ENCODE results near the gene WNK3. TPM values are rescaled to one million over a fixed set of nuclear protein-coding genes. Genes with fewer than 3 reads are reported as not detected.

Gene WNK3
- total and polyA plus RNA-seq, 2 donors (not counting 1 experiment from before 2014, with no cell fraction given) = 0.12 to 1.2 TPM

- Histone ChIP-seq H4K20me1 (ENCODE audit: control insufficient read depth, insufficient read depth, low read length, poor library complexity, severe bottlenecking) (no peaks in the 10 kb centered on the region), H3K36me3 (replicated peaks in 1 of 2; ENCODE audit: control extremely low read depth in 1 of 2, control insufficient read depth in 1 of 2, extremely low read depth in 1 of 2, insufficient read depth in 2 of 2, low read length in 1 of 2) (no peaks in the 10 kb centered on the region)
- CTCF ChIA-PET = no interaction called here
Measured at GRCh38 chrX:54306379-54306778, 51.5 kb downstream of the WNK3 start.

GRCh38 chrX:54301516-54301915 is 56.3 kb downstream of the WNK3 start:
- no peak for ATAC-seq (ENCODE audit: low read depth)
- TF ChIP-seq CTCF (IDR thresholded peaks at IDR 0.05) = no peak
- no peak for TF ChIP-seq EZH2 (IDR thresholded peaks at IDR 0.05; ENCODE audit: borderline replicate concordance, insufficient read depth, low read depth, low read length, poor library complexity, severe bottlenecking)
- H3K27ac ChIP-seq (ENCODE audit: low read length in 2 of 2) = no peak overlapping the region
- H4K20me1 ChIP-seq (ENCODE audit: control insufficient read depth, insufficient read depth, low read length, poor library complexity, severe bottlenecking) = no peaks in the 10 kb centered on the region
- Mint-ChIP-seq H3K27me3 (no peaks in the 10 kb centered on the region), H3K9me3 (ENCODE audit: insufficient read depth) (no peaks in the 10 kb centered on the region), H3K27ac (no peak overlapping the region), H3K4me1 (no peaks in the 10 kb centered on the region), H3K4me3 (no peak overlapping the region)
- no peak for DNase-seq
- WGBS (ENCODE audit: insufficient coverage) = no CpG with 5 or more reads among the region's 4 CpGs
- ChIA-PET CTCF (no interaction called here), POLR2A (no interaction called here)
- no peaks in the 10 kb centered on the region for H3K4me1 ChIP-seq (ENCODE audit: control insufficient read depth in 2 of 2, insufficient read depth in 2 of 2, low read length in 2 of 2)
- no peaks in the 10 kb centered on the region for H3K36me3 ChIP-seq (replicated peaks in 1 of 2; ENCODE audit: control extremely low read depth in 1 of 2, control insufficient read depth in 1 of 2, extremely low read depth in 1 of 2, insufficient read depth in 2 of 2, low read length in 1 of 2)
- H3K27me3 ChIP-seq (replicated peaks in 1 of 4; ENCODE audit: control extremely low read depth in 1 of 4, control insufficient read depth in 3 of 4, insufficient read depth in 4 of 4, low read length in 3 of 4) = no peaks in the 10 kb centered on the region
- no peaks in the 10 kb centered on the region for H3K79me2 ChIP-seq (ENCODE audit: control insufficient read depth, insufficient read depth, low read length)
- no peak overlapping the region for H2AFZ ChIP-seq (ENCODE audit: insufficient read depth, low read depth, low read length, poor library complexity, severe bottlenecking)
- H3K9me3 ChIP-seq (ENCODE audit: control extremely low read depth in 1 of 3, control insufficient read depth in 2 of 3, insufficient read depth in 1 of 3, low read length in 2 of 3) = no peaks in the 10 kb centered on the region
- no peak overlapping the region for H3K4me2 ChIP-seq (replicated peaks; ENCODE audit: low read depth, low read length, poor library complexity, severe bottlenecking)
- H3K9ac ChIP-seq (ENCODE audit: low read length) = no peak overlapping the region
- no peak overlapping the region for H3K4me3 ChIP-seq (ENCODE audit: control extremely low read depth in 1 of 5, extremely low read depth in 1 of 5, insufficient read depth in 1 of 5, low read depth in 2 of 5, low read length in 4 of 5)
- intact Hi-C loops (cut with micrococcal nuclease) = no loop called here

More at GRCh38 chrX:54306379-54306778, 51.5 kb downstream of the WNK3 start:
- Histone ChIP-seq H3K9ac (ENCODE audit: low read length) (no peak overlapping the region), H3K4me2 (replicated peaks; ENCODE audit: low read depth, low read length, poor library complexity, severe bottlenecking) (no peak overlapping the region), H3K79me2 (ENCODE audit: control insufficient read depth, insufficient read depth, low read length) (no peaks in the 10 kb centered on the region), H2AFZ (ENCODE audit: insufficient read depth, low read depth, low read length, poor library complexity, severe bottlenecking) (no peak overlapping the region), H3K4me3 (ENCODE audit: control extremely low read depth in 1 of 5, extremely low read depth in 1 of 5, insufficient read depth in 1 of 5, low read depth in 2 of 5, low read length in 4 of 5) (no peak overlapping the region), H3K27me3 (replicated peaks in 1 of 4; ENCODE audit: control extremely low read depth in 1 of 4, control insufficient read depth in 3 of 4, insufficient read depth in 4 of 4, low read length in 3 of 4) (no peaks in the 10 kb centered on the region), H3K9me3 (ENCODE audit: control extremely low read depth in 1 of 3, control insufficient read depth in 2 of 3, insufficient read depth in 1 of 3, low read length in 2 of 3) (no peaks in the 10 kb centered on the region), H3K4me1 (ENCODE audit: control insufficient read depth in 2 of 2, insufficient read depth in 2 of 2, low read length in 2 of 2) (no peaks in the 10 kb centered on the region), H3K27ac (ENCODE audit: low read length in 2 of 2) (no peak overlapping the region)
- no peaks in the 10 kb centered on the region for H3K27me3 Mint-ChIP-seq
- DNase-seq (no peak), ATAC-seq (ENCODE audit: low read depth) (no peak)
- no peak overlapping the region for H3K27ac Mint-ChIP-seq
- POLR2A ChIA-PET = no interaction called here
- no peaks in the 10 kb centered on the region for H3K4me1 Mint-ChIP-seq
- intact Hi-C loops (cut with micrococcal nuclease) = no loop called here
- H3K4me3 Mint-ChIP-seq = no peak overlapping the region
- no peaks in the 10 kb centered on the region for H3K9me3 Mint-ChIP-seq (ENCODE audit: insufficient read depth)
- no CpG with 5 or more reads among the region's 2 CpGs for WGBS (ENCODE audit: insufficient coverage)
- TF ChIP-seq CTCF (IDR thresholded peaks at IDR 0.05) (no peak), EZH2 (IDR thresholded peaks at IDR 0.05; ENCODE audit: borderline replicate concordance, insufficient read depth, low read depth, low read length, poor library complexity, severe bottlenecking) (no peak)
